Measurements from ENCODE around the gene VSTM2L. TPM values are rescaled to one million over a fixed set of nuclear protein-coding genes. Genes with fewer than 3 reads are reported as not detected.

VSTM2L gene
- total RNA-seq, 1 donor from 2014 or later: 6.2 TPM

GRCh38 chr20:37980383-37980782 is 77.5 kb downstream of the VSTM2L start:
- H3K27me3 Mint-ChIP-seq: peaks cover 4% of the 10 kb centered on the region
- peaks cover 10% of the 10 kb centered on the region for H3K36me3 Mint-ChIP-seq (ENCODE audit: insufficient read depth)
- H3K9me3 Mint-ChIP-seq (ENCODE audit: low read depth): no peaks in the 10 kb centered on the region
- no peak for DNase-seq (ENCODE audit: low spot score, unreplicated experiment)
- H3K4me3 Mint-ChIP-seq (ENCODE audit: low read depth): no peak overlapping the region
- TF ChIP-seq CTCF (IDR thresholded peaks at IDR 0.05; ENCODE audit: unreplicated experiment): no peak
- no peak overlapping the region for H3K27ac Mint-ChIP-seq
- peaks cover 4% of the 10 kb centered on the region for H3K4me1 Mint-ChIP-seq (ENCODE audit: low read depth)

GRCh38 chr20:37980876-37981275 is 77.9 kb downstream of the VSTM2L start:
- DNase-seq (ENCODE audit: low spot score, unreplicated experiment): no peak
- peaks cover 10% of the 10 kb centered on the region for H3K36me3 Mint-ChIP-seq (ENCODE audit: insufficient read depth)
- no peaks in the 10 kb centered on the region for H3K9me3 Mint-ChIP-seq (ENCODE audit: low read depth)
- no peak overlapping the region for H3K4me3 Mint-ChIP-seq (ENCODE audit: low read depth)
- peaks cover 4% of the 10 kb centered on the region for H3K4me1 Mint-ChIP-seq (ENCODE audit: low read depth)
- H3K27me3 Mint-ChIP-seq: peaks cover 4% of the 10 kb centered on the region
- TF ChIP-seq CTCF (IDR thresholded peaks at IDR 0.05; ENCODE audit: unreplicated experiment): no peak
- no peak overlapping the region for H3K27ac Mint-ChIP-seq

GRCh38 chr20:37981568-37981967 is 78.6 kb downstream of the VSTM2L start:
- Mint-ChIP-seq H3K9me3 (ENCODE audit: low read depth) (no peaks in the 10 kb centered on the region), H3K4me1 (ENCODE audit: low read depth) (peaks cover 4% of the 10 kb centered on the region), H3K27ac (no peak overlapping the region), H3K4me3 (ENCODE audit: low read depth) (no peak overlapping the region), H3K36me3 (ENCODE audit: insufficient read depth) (peaks cover 10% of the 10 kb centered on the region), H3K27me3 (peaks cover 4% of the 10 kb centered on the region)
- TF ChIP-seq CTCF (IDR thresholded peaks at IDR 0.05; ENCODE audit: unreplicated experiment): no peak
- DNase-seq (ENCODE audit: low spot score, unreplicated experiment): no peak

GRCh38 chr20:37983286-37983685 is 80.4 kb downstream of the VSTM2L start:
- no peak for TF ChIP-seq CTCF (IDR thresholded peaks at IDR 0.05; ENCODE audit: unreplicated experiment)
- Mint-ChIP-seq H3K9me3 (ENCODE audit: low read depth) (no peaks in the 10 kb centered on the region), H3K36me3 (ENCODE audit: insufficient read depth) (peaks cover 10% of the 10 kb centered on the region), H3K4me1 (ENCODE audit: low read depth) (peaks cover 13% of the 10 kb centered on the region), H3K4me3 (ENCODE audit: low read depth) (no peak overlapping the region), H3K27ac (no peak overlapping the region), H3K27me3 (no peaks in the 10 kb centered on the region)
- no peak for DNase-seq (ENCODE audit: low spot score, unreplicated experiment)

GRCh38 chr20:37984018-37984785 is 81.3 kb downstream of the VSTM2L start:
- H3K4me1 Mint-ChIP-seq (ENCODE audit: low read depth): peaks cover 17% of the 10 kb centered on the region
- H3K4me3 Mint-ChIP-seq (ENCODE audit: low read depth): no peak overlapping the region
- H3K36me3 Mint-ChIP-seq (ENCODE audit: insufficient read depth): peaks cover 12% of the 10 kb centered on the region
- no peak for DNase-seq (ENCODE audit: low spot score, unreplicated experiment)
- H3K27ac Mint-ChIP-seq: no peak overlapping the region
- no peaks in the 10 kb centered on the region for H3K9me3 Mint-ChIP-seq (ENCODE audit: low read depth)
- H3K27me3 Mint-ChIP-seq: no peaks in the 10 kb centered on the region
- TF ChIP-seq CTCF (IDR thresholded peaks at IDR 0.05; ENCODE audit: unreplicated experiment): no peak
